Inferior parietal cortex (tissue), 1 donor: ENCODE results near the gene AKAP8L.
"Not testable (repeated sequence)": the region's sequence is repeated elsewhere in the genome, so short reads cannot be mapped to it uniquely, and the experiment has no call there.

Experiments
- DNase-seq: peaks from one replicate; pipeline ENCODE4 v3.0.0-alpha.2; 2016; ENCODE audit errors: extremely low spot score

Gene AKAP8L

GRCh38 chr19:15353908-15354307 lies 64.9 kb downstream of the AKAP8L start:
- no peak for DNase-seq

GRCh38 chr19:15352535-15352934 lies 66.3 kb downstream of the AKAP8L start:
- not testable (repeated sequence) for DNase-seq

GRCh38 chr19:15341328-15341727 lies 77.5 kb downstream of the AKAP8L start:
- DNase-seq = not testable (repeated sequence)

GRCh38 chr19:15340086-15340485 lies 78.7 kb downstream of the AKAP8L start:
- DNase-seq = no peak

GRCh38 chr19:15337202-15337601 lies 81.6 kb downstream of the AKAP8L start:
- no peak for DNase-seq

GRCh38 chr19:15335992-15336391 lies 82.8 kb downstream of the AKAP8L start:
- DNase-seq = not testable (repeated sequence)

- peak; percentile 44 for DNase-seq
Observed at GRCh38 chr19:15332311-15332996, 86.3 kb downstream of the AKAP8L start, which contains the start of gene BRD4. Gene BRD4 (minus strand): TSS chr19:15332539. CDS start chr19:15273099, 59,440 bp downstream.

GRCh38 chr19:15331419-15332310 lies 87.1 kb downstream of the AKAP8L start:
- no peak for DNase-seq

- DNase-seq = no peak
Observed at GRCh38 chr19:15330801-15331418, 87.9 kb downstream of the AKAP8L start.
